ENCODE results near the gene LRP8. TPM values are rescaled to one million over a fixed set of nuclear protein-coding genes. Genes with fewer than 3 reads are reported as not detected.
A peak's percentile ranks its signal among the peaks of the same experiment; 100 is the strongest.

The LRP8 gene
- total RNA-seq, 1 experiment from 2014 or later: 54.4 TPM

- Histone ChIP-seq H3K9me3 (ENCODE audit: low read length) (no peaks in the 10 kb centered on the region), H3K4me3 (ENCODE audit: low read length) (no peak overlapping the region), H3K27ac (ENCODE audit: low read length) (no peak overlapping the region), H3K79me2 (ENCODE audit: low read length) (no peaks in the 10 kb centered on the region), H3K9ac (ENCODE audit: low read length) (no peak overlapping the region), H2AFZ (ENCODE audit: low read length) (no peak overlapping the region), H3K27me3 (ENCODE audit: low read length) (no peaks in the 10 kb centered on the region), H4K20me1 (ENCODE audit: low read length) (no peaks in the 10 kb centered on the region), H3K9me2 (replicated peaks; ENCODE audit: low read length) (no peaks in the 10 kb centered on the region), H3F3A (ENCODE audit: low read length, unreplicated experiment) (no peaks in the 10 kb centered on the region), H3K36me3 (ENCODE audit: low read depth, low read length) (peaks cover 12% of the 10 kb centered on the region), H3K4me1 (ENCODE audit: insufficient read depth, low read length) (peaks cover 16% of the 10 kb centered on the region), H3K4me2 (ENCODE audit: low read length) (no peak overlapping the region)
- TF ChIP-seq CTCF (conservative IDR thresholded peaks at IDR 0.05; ENCODE audit: low read depth, low read length) (peak; percentile 92), EZH2 (IDR thresholded peaks at IDR 0.05; ENCODE audit: low read length, unreplicated experiment) (no peak), EZH2phosphoT487 (IDR thresholded peaks at IDR 0.05; ENCODE audit: borderline replicate concordance, low read length) (no peak)
- ATAC-seq: peak; percentile 60
- ChIA-PET CTCF (interaction anchor here (0.6 to 0.9 kb wide), 5 partner anchors 31 to 311 kb away, joined by 3 to 9 read pairs (median 4); no protein-coding TSS in a partner anchor), POLR2A (ENCODE audit: unreplicated experiment) (no interaction called here)
- peak; percentile 58 for DNase-seq
- intact Hi-C loops (cut with micrococcal nuclease): loop anchor here (1.0 kb wide), 1 partner anchor 115 kb away; no protein-coding TSS in a partner anchor
- BruUV-seq (replicated peaks): no TSS peak
These were observed 49.6 kb downstream of the LRP8 start for GRCh38 chr1:53278298-53278725.

- H3K9me2 ChIP-seq (replicated peaks; ENCODE audit: low read length): no peaks in the 10 kb centered on the region
- ChIA-PET CTCF (no interaction called here), POLR2A (ENCODE audit: unreplicated experiment) (interaction anchor here (0.7 kb wide), 1 partner anchor 49 kb away, joined by 5 read pairs; no protein-coding TSS in a partner anchor)
- DNase-seq (no peak), ATAC-seq (no peak)
- H3K79me2 ChIP-seq (ENCODE audit: low read length): no peaks in the 10 kb centered on the region
- H3K4me2 ChIP-seq (ENCODE audit: low read length): no peak overlapping the region
- no peaks in the 10 kb centered on the region for H3K9me3 ChIP-seq (ENCODE audit: low read length)
- no TSS peak for BruUV-seq (replicated peaks)
- intact Hi-C loops (cut with micrococcal nuclease): no loop called here
- no peaks in the 10 kb centered on the region for H3K27me3 ChIP-seq (ENCODE audit: low read length)
- peaks cover 20% of the 10 kb centered on the region for H3K4me1 ChIP-seq (ENCODE audit: insufficient read depth, low read length)
- H3K9ac ChIP-seq (ENCODE audit: low read length): no peak overlapping the region
- TF ChIP-seq CTCF (conservative IDR thresholded peaks at IDR 0.05; ENCODE audit: low read depth, low read length): no peak
- no peak for TF ChIP-seq EZH2 (IDR thresholded peaks at IDR 0.05; ENCODE audit: low read length, unreplicated experiment)
- no peak for TF ChIP-seq EZH2phosphoT487 (IDR thresholded peaks at IDR 0.05; ENCODE audit: borderline replicate concordance, low read length)
- H2AFZ ChIP-seq (ENCODE audit: low read length): no peak overlapping the region
- H3K36me3 ChIP-seq (ENCODE audit: low read depth, low read length): peaks cover 12% of the 10 kb centered on the region
- no peak overlapping the region for H3K27ac ChIP-seq (ENCODE audit: low read length)
- H3F3A ChIP-seq (ENCODE audit: low read length, unreplicated experiment): no peaks in the 10 kb centered on the region
- H3K4me3 ChIP-seq (ENCODE audit: low read length): no peak overlapping the region
- H4K20me1 ChIP-seq (ENCODE audit: low read length): no peaks in the 10 kb centered on the region
These were observed 50.5 kb downstream of the LRP8 start for GRCh38 chr1:53277326-53277725.

GRCh38 chr1:53276902-53277281, 51.0 kb downstream of the LRP8 start:
- no peak for ATAC-seq

More at GRCh38 chr1:53276902-53277281, 51.0 kb downstream of the LRP8 start:
- Histone ChIP-seq H3F3A (ENCODE audit: low read length, unreplicated experiment) (no peaks in the 10 kb centered on the region), H3K9ac (ENCODE audit: low read length) (no peak overlapping the region), H2AFZ (ENCODE audit: low read length) (no peak overlapping the region), H3K27me3 (ENCODE audit: low read length) (no peaks in the 10 kb centered on the region), H3K79me2 (ENCODE audit: low read length) (no peaks in the 10 kb centered on the region), H3K27ac (ENCODE audit: low read length) (no peak overlapping the region), H3K4me2 (ENCODE audit: low read length) (no peak overlapping the region), H3K4me1 (ENCODE audit: insufficient read depth, low read length) (peaks cover 20% of the 10 kb centered on the region), H3K9me3 (ENCODE audit: low read length) (no peaks in the 10 kb centered on the region), H4K20me1 (ENCODE audit: low read length) (no peaks in the 10 kb centered on the region), H3K9me2 (replicated peaks; ENCODE audit: low read length) (no peaks in the 10 kb centered on the region), H3K36me3 (ENCODE audit: low read depth, low read length) (peaks cover 12% of the 10 kb centered on the region), H3K4me3 (ENCODE audit: low read length) (no peak overlapping the region)
- DNase-seq: no peak
- TF ChIP-seq EZH2 (IDR thresholded peaks at IDR 0.05; ENCODE audit: low read length, unreplicated experiment) (no peak), EZH2phosphoT487 (IDR thresholded peaks at IDR 0.05; ENCODE audit: borderline replicate concordance, low read length) (no peak), CTCF (conservative IDR thresholded peaks at IDR 0.05; ENCODE audit: low read depth, low read length) (no peak)
- BruUV-seq (replicated peaks): no TSS peak
- ChIA-PET POLR2A (ENCODE audit: unreplicated experiment) (interaction anchor here (0.7 kb wide), 1 partner anchor 49 kb away, joined by 5 read pairs; no protein-coding TSS in a partner anchor), CTCF (no interaction called here)
- intact Hi-C loops (cut with micrococcal nuclease): no loop called here

Measured in PC-3 (cell line).